ENCODE data around the gene HDAC7.

Gene HDAC7

GRCh38 chr12:47747596-47748506 lies 71.9 kb downstream of the HDAC7 start:
- peaks cover 47% of the 10 kb centered on the region for H3K4me1 ChIP-seq
- H2AFZ ChIP-seq = no peak overlapping the region
- no peaks in the 10 kb centered on the region for H3K36me3 ChIP-seq (ENCODE audit: control insufficient read depth, insufficient read depth, low read length)

GRCh38 chr12:47747126-47747525 lies 72.6 kb downstream of the HDAC7 start:
- Histone ChIP-seq H3K9me3 (ENCODE audit: control insufficient read depth, low read length) (no peaks in the 10 kb centered on the region), H3K4me3 (ENCODE audit: low read depth, low read length) (no peak overlapping the region), H2AFZ (no peak overlapping the region), H3K4me2 (ENCODE audit: low read length) (no peak overlapping the region), H3K79me2 (peaks cover 9% of the 10 kb centered on the region), H3K27ac (peak overlapping the region; percentile 99), H3K36me3 (ENCODE audit: control insufficient read depth, insufficient read depth, low read length) (no peaks in the 10 kb centered on the region), H3K4me1 (peaks cover 41% of the 10 kb centered on the region), H3K27me3 (ENCODE audit: control insufficient read depth, insufficient read depth, low read length) (no peaks in the 10 kb centered on the region), H3K9ac (no peak overlapping the region)
- no peak for TF ChIP-seq CTCF (IDR thresholded peaks at IDR 0.05)

More at GRCh38 chr12:47747596-47748506, 71.9 kb downstream of the HDAC7 start:
- no peak for TF ChIP-seq CTCF (IDR thresholded peaks at IDR 0.05)
- peaks cover 5% of the 10 kb centered on the region for H3K79me2 ChIP-seq
- H3K9ac ChIP-seq = no peak overlapping the region
- H3K4me3 ChIP-seq (ENCODE audit: low read depth, low read length) = no peak overlapping the region
- no peak overlapping the region for H3K4me2 ChIP-seq (ENCODE audit: low read length)
- H3K27ac ChIP-seq = no peak overlapping the region
- no peaks in the 10 kb centered on the region for H3K27me3 ChIP-seq (ENCODE audit: control insufficient read depth, insufficient read depth, low read length)
- H3K9me3 ChIP-seq (ENCODE audit: control insufficient read depth, low read length) = no peaks in the 10 kb centered on the region

- Histone ChIP-seq H3K9me3 (ENCODE audit: control insufficient read depth, low read length) (no peaks in the 10 kb centered on the region), H3K36me3 (ENCODE audit: control insufficient read depth, insufficient read depth, low read length) (no peaks in the 10 kb centered on the region), H3K4me1 (peaks cover 39% of the 10 kb centered on the region), H3K9ac (no peak overlapping the region), H3K27me3 (ENCODE audit: control insufficient read depth, insufficient read depth, low read length) (no peaks in the 10 kb centered on the region), H3K4me3 (ENCODE audit: low read depth, low read length) (no peak overlapping the region), H3K79me2 (peaks cover 6% of the 10 kb centered on the region), H3K27ac (peak overlapping the region; percentile 99), H2AFZ (no peak overlapping the region), H3K4me2 (ENCODE audit: low read length) (no peak overlapping the region)
- no peak for TF ChIP-seq CTCF (IDR thresholded peaks at IDR 0.05)
Measured at GRCh38 chr12:47746523-47746922, 73.2 kb downstream of the HDAC7 start.

GRCh38 chr12:47746073-47746472 lies 73.6 kb downstream of the HDAC7 start:
- Histone ChIP-seq H3K4me3 (ENCODE audit: low read depth, low read length) (peak overlapping the region; percentile 3), H3K79me2 (peaks cover 6% of the 10 kb centered on the region), H3K9me3 (ENCODE audit: control insufficient read depth, low read length) (no peaks in the 10 kb centered on the region), H3K9ac (no peak overlapping the region), H3K27me3 (ENCODE audit: control insufficient read depth, insufficient read depth, low read length) (no peaks in the 10 kb centered on the region), H3K36me3 (ENCODE audit: control insufficient read depth, insufficient read depth, low read length) (no peaks in the 10 kb centered on the region), H3K4me1 (peaks cover 44% of the 10 kb centered on the region), H2AFZ (peak overlapping the region; percentile 54), H3K4me2 (ENCODE audit: low read length) (peak overlapping the region; percentile 20), H3K27ac (peak overlapping the region; percentile 99)
- no peak for TF ChIP-seq CTCF (IDR thresholded peaks at IDR 0.05)

All from parathyroid adenoma (tissue), 2 donors.